Ovary (tissue), 9 donors: ENCODE data around the gene CCL22. TPM values are rescaled to one million over a fixed set of nuclear protein-coding genes. Genes with fewer than 3 reads are reported as not detected.

ENCODE experiments used
- DNase-seq, 5 donors: peaks; one replicate each; pipeline ENCODE4 v3.0.0-alpha.2; 2019 to 2020
- H3K27ac ChIP-seq, 2 donors: fragments of 200-600 bp; one replicate each; pipeline versions ENCODE4 v1.5.1 to v1.8.0; 2019 to 2022
- H3K27me3 ChIP-seq: fragments of 200-600 bp; one replicate; pipeline ENCODE4 v1.8.0; 2022
- H3K36me3 ChIP-seq: fragments of 200-600 bp; sonication (generic); one replicate; pipeline ENCODE4 v1.5.1; 2019
- H3K4me1 ChIP-seq: one replicate; pipeline ENCODE4 v1.8.1; 2013; ENCODE audit warnings: mild to moderate bottlenecking, moderate library complexity; ENCODE audit not compliant: insufficient read depth
- H3K4me3 ChIP-seq: fragments of 200-600 bp; sonication (generic); one replicate; pipeline ENCODE4 v1.5.1; 2017
- H3K9me3 ChIP-seq, 2 donors: fragments of 200-600 bp in 1 of 2; sonication (generic) in 1 of 2; one replicate each; pipeline versions ENCODE4 v1.5.1 to v1.8.1; 2013 to 2019; ENCODE audit warnings: mild to moderate bottlenecking in 1 of 2, moderate library complexity in 1 of 2
- EP300 ChIP-seq: sonication (generic); formaldehyde crosslinking; IDR thresholded peaks from one replicate; pipeline ENCODE4 v1.6.1; 2017; ENCODE audit warnings: antibody characterized with exemption
- POLR2A ChIP-seq: fragments of 450-650 bp; IDR thresholded peaks from one replicate; pipeline ENCODE4 v1.6.1; 2017; ENCODE audit warnings: antibody characterized with exemption, mild to moderate bottlenecking, moderate library complexity
- WGBS, 3 donors: extraction: QIAGEN DNeasy Blood & Tissue Kit in 1 of 3; methylation state at CpG; one replicate each; pipeline versions ENCODE4 v1.1.5 to v1.1.7; 2013 to 2017; 5-methylcytosine and 5-hydroxymethylcytosine counted together
- intact Hi-C, 4 donors: fragments of 100-400 bp; cut with DNase I; formaldehyde crosslinking; loops; one replicate each; pipeline versions ENCODE4 v1.11.0 to v1.15.1; 2022 to 2023
- polyA plus RNA-seq, 2 donors: library from polyadenylated mRNA; stranded (reverse); fragments of 200-250 nt in 1 of 2; fragments of 350-450 nt in 1 of 2; fragmentation: Illumina TruSeq in 1 of 2; extraction: RNeasy Lipid Tissue Mini Kit (QIAGEN cat#74804) in 1 of 2; gene quantifications; one replicate each; pipeline ENCODE4 v1.2.3, GENCODE V29; 2013 to 2014
- total RNA-seq, 7 donors: library from RNA; depleted of rRNA in 2 of 7; stranded (reverse); fragments of >200 nt in 2 of 7; fragmentation: NEBNext Ultra II Directional in 3 of 7; extraction: Animal tissue kit (Norgen Biotek cat#: 25700) in 3 of 7; gene quantifications; one replicate each; pipeline versions ENCODE4 v1.1.0 to v1.2.4, GENCODE V29; 2016 to 2023
- TF ChIP-seq, protein P1 (sequence below), 3 donors: fragments of 450-650 bp in 2 of 3; fragments of 200-600 bp in 1 of 3; IDR thresholded peaks; one replicate each; pipeline versions ENCODE4 v1.5.1 to v1.8.0; 2016 to 2022; ENCODE audit warnings: antibody characterized with exemption in 3 of 3, mild to moderate bottlenecking in 1 of 3
- donor health status: DM: no; HTN: no; CAD: no; lungs with moderate emphysema.
- donor health status: DM: no; HTN: no; CAD: no.
- donor health status: Bipolar disorder and iron deficiency.
- donor health status: DM: yes; HTN: yes; CAD: no.
- donor health status: DM: no; HTN: no; CAD: no.
- donor health status: DM: yes; HTN: yes; CAD: no.

CCL22 gene
- total and polyA plus RNA-seq, 9 donors, result 0.40 to 0.74 TPM; not detected in 7

DNA sequence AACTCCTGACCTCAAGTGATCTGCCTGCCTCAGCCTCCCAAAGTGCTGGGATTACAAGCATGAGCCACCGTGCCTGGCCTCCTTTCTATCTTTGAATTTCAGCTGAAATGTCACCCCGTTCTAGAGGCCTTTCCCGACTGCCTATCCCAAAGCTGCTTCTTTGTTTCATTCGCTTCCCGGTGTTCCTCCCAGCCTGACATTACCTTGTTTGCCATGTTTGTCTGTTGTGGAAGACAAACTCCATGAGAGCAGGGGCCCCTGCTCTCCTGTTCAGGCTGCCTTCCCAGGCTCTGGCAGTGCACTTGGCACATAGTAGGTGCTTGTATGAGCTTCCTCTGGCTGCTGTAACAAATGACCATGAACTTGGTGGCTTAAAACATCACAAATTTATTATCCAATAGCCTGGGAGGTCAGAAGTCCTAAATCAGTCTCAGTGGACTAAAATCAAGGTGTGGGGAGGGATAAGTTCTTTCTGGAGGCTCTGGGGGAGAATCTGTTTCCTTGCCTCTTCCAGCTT, 2.6 kb upstream of the CCL22 start:
- no peaks in the 10 kb centered on the region for H3K9me3 ChIP-seq
- DNase-seq, result no peak
- WGBS, 3 donors, result 78 to 88% (median 81%) methylated on average over 5 of the region's 5 CpGs

DNA sequence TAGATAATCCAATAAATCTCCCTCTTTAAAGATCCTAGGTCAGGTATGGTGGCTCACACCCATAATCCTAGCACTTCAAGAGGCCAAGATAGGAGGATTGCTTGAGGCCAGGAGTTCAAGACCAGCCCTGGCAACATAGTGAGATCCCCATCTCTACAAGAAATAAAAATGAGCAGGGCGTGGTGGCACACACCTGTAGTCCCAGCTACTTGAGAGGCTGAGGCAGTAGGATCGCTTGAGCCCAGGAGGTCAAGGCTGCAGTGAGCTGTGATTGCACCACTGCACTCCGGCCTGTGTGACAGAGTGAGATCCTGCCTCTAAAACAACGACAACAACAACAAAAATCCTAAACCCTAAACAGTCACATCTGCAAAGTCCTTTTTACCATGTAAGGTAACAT, 2.0 kb upstream of the CCL22 start:
- intact Hi-C loops, result no loop called here
- no peak for DNase-seq
- TF ChIP-seq POLR2A (no peak), EP300 (no peak)
- TF ChIP-seq, protein P1, sequence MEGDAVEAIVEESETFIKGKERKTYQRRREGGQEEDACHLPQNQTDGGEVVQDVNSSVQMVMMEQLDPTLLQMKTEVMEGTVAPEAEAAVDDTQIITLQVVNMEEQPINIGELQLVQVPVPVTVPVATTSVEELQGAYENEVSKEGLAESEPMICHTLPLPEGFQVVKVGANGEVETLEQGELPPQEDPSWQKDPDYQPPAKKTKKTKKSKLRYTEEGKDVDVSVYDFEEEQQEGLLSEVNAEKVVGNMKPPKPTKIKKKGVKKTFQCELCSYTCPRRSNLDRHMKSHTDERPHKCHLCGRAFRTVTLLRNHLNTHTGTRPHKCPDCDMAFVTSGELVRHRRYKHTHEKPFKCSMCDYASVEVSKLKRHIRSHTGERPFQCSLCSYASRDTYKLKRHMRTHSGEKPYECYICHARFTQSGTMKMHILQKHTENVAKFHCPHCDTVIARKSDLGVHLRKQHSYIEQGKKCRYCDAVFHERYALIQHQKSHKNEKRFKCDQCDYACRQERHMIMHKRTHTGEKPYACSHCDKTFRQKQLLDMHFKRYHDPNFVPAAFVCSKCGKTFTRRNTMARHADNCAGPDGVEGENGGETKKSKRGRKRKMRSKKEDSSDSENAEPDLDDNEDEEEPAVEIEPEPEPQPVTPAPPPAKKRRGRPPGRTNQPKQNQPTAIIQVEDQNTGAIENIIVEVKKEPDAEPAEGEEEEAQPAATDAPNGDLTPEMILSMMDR (IDR thresholded peaks at IDR 0.05), result no peak

More for the DNA sequence above, 2.6 kb upstream of the CCL22 start:
- TF ChIP-seq EP300, result no peak
- no peak for TF ChIP-seq POLR2A
- TF ChIP-seq, protein P1 (IDR thresholded peaks at IDR 0.05), result no peak
- H3K4me1 ChIP-seq, result no peaks in the 10 kb centered on the region
- no peaks in the 10 kb centered on the region for H3K36me3 ChIP-seq
- intact Hi-C loops, result no loop called here
- H3K4me3 ChIP-seq, result no peak overlapping the region
- H3K27ac ChIP-seq, result no peak overlapping the region
- H3K27me3 ChIP-seq, result no peaks in the 10 kb centered on the region

DNA sequence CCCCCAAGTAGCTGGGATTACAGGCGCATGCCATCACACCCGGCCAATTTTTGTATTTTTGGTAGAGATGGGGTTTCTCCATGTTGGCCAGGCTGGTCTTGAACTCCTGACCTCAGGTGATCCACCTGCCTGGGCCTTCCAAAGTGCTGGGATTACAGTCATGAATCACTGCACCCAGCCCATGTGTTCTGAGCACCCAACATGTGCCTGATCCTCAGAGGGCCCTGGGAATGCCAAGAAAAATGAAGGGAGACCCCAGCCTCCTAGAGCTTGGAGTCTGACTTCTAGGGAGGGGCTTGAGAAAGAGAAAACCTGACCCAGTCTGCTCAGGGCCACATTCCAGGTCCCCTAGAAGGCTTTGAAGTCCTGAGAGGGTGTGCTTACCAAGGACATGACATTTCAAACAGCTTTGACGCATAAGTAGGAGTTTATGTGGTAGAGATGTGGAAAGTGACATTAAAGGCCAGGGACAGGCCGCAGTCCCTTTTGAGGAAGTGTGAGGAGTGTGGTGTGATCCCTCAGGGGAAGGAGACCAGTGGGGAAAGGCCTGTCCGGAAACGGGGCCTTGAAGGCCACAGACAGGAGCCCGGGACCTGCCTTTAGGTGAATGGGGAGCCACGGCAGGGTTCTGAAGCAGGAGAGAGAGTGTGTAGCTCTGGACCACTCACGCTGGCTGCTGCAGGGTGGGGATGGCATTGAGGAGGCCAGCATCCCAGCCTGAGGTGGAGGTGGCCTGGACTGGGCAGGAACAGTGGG, 1.1 kb upstream of the CCL22 start:
- Histone ChIP-seq H3K4me1 (no peaks in the 10 kb centered on the region), H3K27ac (no peak overlapping the region), H3K36me3 (no peaks in the 10 kb centered on the region), H3K4me3 (no peak overlapping the region), H3K9me3 (no peaks in the 10 kb centered on the region), H3K27me3 (no peaks in the 10 kb centered on the region)
- intact Hi-C loops, result no loop called here
- WGBS, 3 donors, result 84 to 86% (median 85%) methylated on average over 9 of the region's 9 CpGs
- no peak for DNase-seq
- TF ChIP-seq, protein P1 (IDR thresholded peaks at IDR 0.05), result no peak
- TF ChIP-seq POLR2A (no peak), EP300 (no peak)

More for the DNA sequence above, 2.0 kb upstream of the CCL22 start:
- Histone ChIP-seq H3K27me3 (no peaks in the 10 kb centered on the region), H3K36me3 (no peaks in the 10 kb centered on the region), H3K9me3 (no peaks in the 10 kb centered on the region), H3K4me3 (no peak overlapping the region), H3K4me1 (no peaks in the 10 kb centered on the region), H3K27ac (no peak overlapping the region)
- 77 to 94% (median 92%) methylated on average over 4 of the region's 4 CpGs for WGBS, 3 donors

DNA sequence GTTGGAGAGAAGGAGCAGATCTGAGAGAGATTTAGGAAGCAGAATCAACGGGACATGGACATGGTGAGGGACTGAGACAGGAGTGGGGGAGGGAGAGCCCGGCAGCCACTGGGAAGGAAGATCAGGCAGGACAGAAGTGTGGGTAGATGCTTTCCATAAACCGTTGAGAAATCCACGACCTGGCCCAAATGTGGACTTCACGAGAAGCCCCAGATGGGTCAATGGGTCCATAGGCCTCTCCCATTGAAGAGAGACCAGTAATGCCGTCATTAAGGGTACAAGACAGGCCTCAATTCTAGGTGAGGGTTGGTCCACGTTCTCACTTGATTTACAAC, 530 bp upstream of the CCL22 start:
- Histone ChIP-seq H3K27ac (no peak overlapping the region), H3K9me3 (no peaks in the 10 kb centered on the region), H3K36me3 (no peaks in the 10 kb centered on the region), H3K27me3 (no peaks in the 10 kb centered on the region), H3K4me1 (no peaks in the 10 kb centered on the region), H3K4me3 (no peak overlapping the region)
- DNase-seq, result no peak
- WGBS, 3 donors, result 75 to 85% (median 77%) methylated on average over 7 of the region's 7 CpGs
- intact Hi-C loops, result no loop called here
- no peak for TF ChIP-seq POLR2A
- TF ChIP-seq, protein P1 (IDR thresholded peaks at IDR 0.05), result no peak
- no peak for TF ChIP-seq EP300
